ENCODE data around the gene FER1L5. TPM values are rescaled to one million over a fixed set of nuclear protein-coding genes. Genes with fewer than 3 reads are reported as not detected.

FER1L5 gene
- total and polyA plus RNA-seq, 2 of the 8 experiments (the other 6 are each of a cell fraction or from before 2014, with no cell fraction given), result 0.23 to 0.88 TPM

- H2AK5ac ChIP-seq (ENCODE audit: low read depth, low read length), result no peak overlapping the region
- no peak overlapping the region for H3K4ac ChIP-seq (replicated peaks; ENCODE audit: insufficient read length, low read depth, low read length)
- H3K4me1 ChIP-seq (replicated peaks in 1 of 4; ENCODE audit: control insufficient read depth in 3 of 4, insufficient read depth in 4 of 4, low read length in 3 of 4), result no peaks in the 10 kb centered on the region
- POLR2A ChIA-PET (ENCODE audit: partially characterized antibody), result interaction anchor here (1.0 kb wide), 1 partner anchor 20 kb away, joined by 3 read pairs; no protein-coding TSS in a partner anchor
- no peak overlapping the region for H4K5ac ChIP-seq (ENCODE audit: insufficient read length, low read depth, low read length)
- no peak overlapping the region for H3K4me3 ChIP-seq (ENCODE audit: extremely low read depth in 1 of 4, insufficient read depth in 2 of 4, low read depth in 3 of 4, low read length in 4 of 4)
- H4K20me1 ChIP-seq (replicated peaks in 1 of 2; ENCODE audit: control insufficient read depth in 1 of 2, insufficient read depth in 2 of 2, low read length in 2 of 2), result no peaks in the 10 kb centered on the region
- H3K4me2 ChIP-seq (ENCODE audit: insufficient read depth in 1 of 2, low read depth in 2 of 2, low read length in 2 of 2), result no peak overlapping the region
- H2BK5ac ChIP-seq (ENCODE audit: low read depth, low read length), result no peak overlapping the region
- no peaks in the 10 kb centered on the region for H3K79me2 ChIP-seq (ENCODE audit: control insufficient read depth in 1 of 2, insufficient read depth in 2 of 2, low read length in 2 of 2)
- H2AFZ ChIP-seq (ENCODE audit: low read length), result no peak overlapping the region
- no peaks in the 10 kb centered on the region for H3K36me3 ChIP-seq (ENCODE audit: control insufficient read depth in 2 of 4, insufficient read depth in 4 of 4, low read length in 3 of 4)
- no peak overlapping the region for H3K9ac ChIP-seq (replicated peaks in 1 of 4; ENCODE audit: extremely low read depth in 1 of 4, low read depth in 3 of 4, low read length in 3 of 4)
- H3K23ac ChIP-seq (ENCODE audit: insufficient read length), result no peak overlapping the region
- no peak overlapping the region for H2BK20ac ChIP-seq (ENCODE audit: low read length)
- 98% methylated on average over 6 of the region's 6 CpGs; no CpG with 5 or more reads in 1 of the 2 experiments for WGBS, 2 experiments (ENCODE audit: extremely low coverage in 1 of 2, insufficient coverage in 1 of 2, insufficient read length in 1 of 2, insufficient replicate concordance in 2 of 2, low coverage in 1 of 2, low lambda C conversion rate in 2 of 2, missing lambda C conversion rate in 1 of 2)
- H3K79me1 ChIP-seq (ENCODE audit: low read depth, low read length), result no peaks in the 10 kb centered on the region
- FAIRE-seq (no peak), DNase-seq (ENCODE audit: low read depth in 1 of 2, low spot score in 2 of 2) (no peak)
- H4K8ac ChIP-seq (ENCODE audit: extremely low read depth, insufficient read depth, low read length), result no peak overlapping the region
- no peak overlapping the region for H2BK120ac ChIP-seq (replicated peaks; ENCODE audit: low read depth, low read length)
- H3K9me3 ChIP-seq (ENCODE audit: insufficient read depth in 2 of 2, low read depth in 1 of 2, low read length in 1 of 2), result peaks cover 0 to 4% of the 10 kb centered on the region in 2 experiments; a peak in 2 of 4 replicates
- CTCF ChIA-PET (ENCODE audit: partially characterized antibody), result no interaction called here
- no peak overlapping the region for H4K91ac ChIP-seq (replicated peaks; ENCODE audit: insufficient read length, low read length)
- no peaks in the 10 kb centered on the region for H3K27me3 ChIP-seq (replicated peaks in 1 of 4; ENCODE audit: control insufficient read depth in 3 of 4, extremely low read depth in 1 of 4, insufficient read depth in 3 of 4, low read length in 3 of 4)
- no peak overlapping the region for H3K27ac ChIP-seq (ENCODE audit: low read depth, low read length)
- no peak overlapping the region for H2BK15ac ChIP-seq (ENCODE audit: low read length)
- H3K18ac ChIP-seq (ENCODE audit: extremely low read depth, low read length), result no peak overlapping the region
- H3K14ac ChIP-seq (ENCODE audit: insufficient read length), result no peak overlapping the region
- no peaks in the 10 kb centered on the region for H3K23me2 ChIP-seq (ENCODE audit: low read depth, low read length)
- H3K56ac ChIP-seq (replicated peaks; ENCODE audit: insufficient read length, low read depth, low read length), result no peak overlapping the region
- H2BK12ac ChIP-seq (ENCODE audit: low read depth, low read length), result no peak overlapping the region
- TF ChIP-seq YY1 (IDR thresholded peaks at IDR 0.05; ENCODE audit: low read depth, low read length), result no peak
- no peak for TF ChIP-seq HDAC6 (IDR thresholded peaks at IDR 0.05; ENCODE audit: low read depth, low read length)
- TF ChIP-seq, protein P1, sequence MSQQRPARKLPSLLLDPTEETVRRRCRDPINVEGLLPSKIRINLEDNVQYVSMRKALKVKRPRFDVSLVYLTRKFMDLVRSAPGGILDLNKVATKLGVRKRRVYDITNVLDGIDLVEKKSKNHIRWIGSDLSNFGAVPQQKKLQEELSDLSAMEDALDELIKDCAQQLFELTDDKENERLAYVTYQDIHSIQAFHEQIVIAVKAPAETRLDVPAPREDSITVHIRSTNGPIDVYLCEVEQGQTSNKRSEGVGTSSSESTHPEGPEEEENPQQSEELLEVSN (IDR thresholded peaks at IDR 0.05), result no peak
- no peak for TF ChIP-seq CBX5 (IDR thresholded peaks at IDR 0.05; ENCODE audit: low read depth, low read length)
- TF ChIP-seq SP1 (IDR thresholded peaks at IDR 0.05; ENCODE audit: low read depth, low read length), result no peak
- TF ChIP-seq FOSL1 (IDR thresholded peaks at IDR 0.05; ENCODE audit: insufficient read depth, low read depth, low read length), result no peak
- TF ChIP-seq RNF2 (IDR thresholded peaks at IDR 0.05; ENCODE audit: borderline replicate concordance, low read depth, low read length, missing control alignments, poor library complexity, severe bottlenecking), result no peak
- no peak for TF ChIP-seq HDAC2 (IDR thresholded peaks at IDR 0.05; ENCODE audit: borderline replicate concordance in 1 of 2, low read depth in 2 of 2, low read length in 2 of 2)
- no peak for TF ChIP-seq SIX5 (IDR thresholded peaks at IDR 0.05; ENCODE audit: low read depth, low read length)
- TF ChIP-seq MAFK (IDR thresholded peaks at IDR 0.05; ENCODE audit: low read depth, low read length), result no peak
- TF ChIP-seq BCL11A (IDR thresholded peaks at IDR 0.05; ENCODE audit: low read depth in 2 of 2, low read length in 2 of 2), result no peak
- TF ChIP-seq ATF2 (IDR thresholded peaks at IDR 0.05; ENCODE audit: low read length), result no peak
These were observed 18.8 kb downstream of the FER1L5 start for GRCh38 chr2:96661324-96661723.
